Lower leg skin (tissue), 4 donors: ENCODE results near the gene FERMT3. TPM values are rescaled to one million over a fixed set of nuclear protein-coding genes. Genes with fewer than 3 reads are reported as not detected.

ENCODE experiments used
- DNase-seq, 2 donors: peaks; one replicate each; pipeline ENCODE4 v3.0.0-alpha.2; 2019; ENCODE audit warnings: low spot score in 2 of 2
- H3K4me3 ChIP-seq: fragments of 200-600 bp; sonication (generic); 2 replicates; pipeline ENCODE4 v1.5.1; 2017; ENCODE audit warnings: mild to moderate bottlenecking, low read depth; ENCODE audit not compliant: poor library complexity, severe bottlenecking
- POLR2A ChIP-seq, 2 donors: fragments of 450-650 bp; IDR thresholded peaks; one replicate each; pipeline ENCODE4 v1.6.1; 2016 to 2017; ENCODE audit warnings: antibody characterized with exemption in 2 of 2, mild to moderate bottlenecking in 1 of 2, moderate library complexity in 1 of 2
- WGBS, 2 donors: methylation state at CpG; one replicate each; pipeline ENCODE4 v1.1.5; 2018; 5-methylcytosine and 5-hydroxymethylcytosine counted together
- intact Hi-C: fragments of 100-400 bp; cut with DNase I; formaldehyde crosslinking; loops from one replicate; pipeline ENCODE4 v1.15.0; 2023; ENCODE audit warnings: low total_unique reads
- total RNA-seq, 4 donors: library from RNA; depleted of rRNA; stranded (reverse); fragments of >200 nt; gene quantifications; one replicate each; pipeline ENCODE4 v1.1.0, GENCODE V29; 2016
- TF ChIP-seq, protein P1 (sequence below), 3 donors: fragments of 450-650 bp; IDR thresholded peaks; one replicate each; pipeline ENCODE4 v1.5.1; 2016; ENCODE audit warnings: antibody characterized with exemption in 3 of 3, mild to moderate bottlenecking in 3 of 3, moderate library complexity in 2 of 3

The FERMT3 gene
- total RNA-seq, 4 donors from 2014 or later, result 5.1 to 10.5 (median 8.9) TPM

DNA sequence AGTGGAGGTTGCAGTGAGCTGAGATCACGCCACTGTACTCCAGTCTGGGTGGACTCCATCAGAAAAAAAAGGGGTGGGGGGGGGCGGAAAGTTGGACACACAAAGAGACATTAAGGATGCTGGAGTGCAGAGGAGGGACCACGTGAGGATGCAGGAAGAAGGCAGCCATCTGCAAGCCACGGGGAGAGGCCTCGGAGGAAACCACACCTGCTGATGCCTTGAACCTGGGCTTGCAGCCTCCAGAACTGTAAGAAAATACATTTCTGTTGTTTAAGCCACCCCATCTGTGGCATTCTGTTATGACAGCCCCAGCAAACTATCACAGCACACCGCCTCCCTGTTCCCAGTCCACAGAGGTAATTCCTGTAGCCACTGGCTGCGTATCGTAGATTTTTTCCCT, 29.8 kb upstream of the FERMT3 start:
- H3K4me3 ChIP-seq, result no peak overlapping the region
- DNase-seq, result no peak
- intact Hi-C loops, result no loop called here
- 88 to 91% methylated on average over 8 of the region's 8 CpGs for WGBS, 2 donors
- TF ChIP-seq, protein P1, sequence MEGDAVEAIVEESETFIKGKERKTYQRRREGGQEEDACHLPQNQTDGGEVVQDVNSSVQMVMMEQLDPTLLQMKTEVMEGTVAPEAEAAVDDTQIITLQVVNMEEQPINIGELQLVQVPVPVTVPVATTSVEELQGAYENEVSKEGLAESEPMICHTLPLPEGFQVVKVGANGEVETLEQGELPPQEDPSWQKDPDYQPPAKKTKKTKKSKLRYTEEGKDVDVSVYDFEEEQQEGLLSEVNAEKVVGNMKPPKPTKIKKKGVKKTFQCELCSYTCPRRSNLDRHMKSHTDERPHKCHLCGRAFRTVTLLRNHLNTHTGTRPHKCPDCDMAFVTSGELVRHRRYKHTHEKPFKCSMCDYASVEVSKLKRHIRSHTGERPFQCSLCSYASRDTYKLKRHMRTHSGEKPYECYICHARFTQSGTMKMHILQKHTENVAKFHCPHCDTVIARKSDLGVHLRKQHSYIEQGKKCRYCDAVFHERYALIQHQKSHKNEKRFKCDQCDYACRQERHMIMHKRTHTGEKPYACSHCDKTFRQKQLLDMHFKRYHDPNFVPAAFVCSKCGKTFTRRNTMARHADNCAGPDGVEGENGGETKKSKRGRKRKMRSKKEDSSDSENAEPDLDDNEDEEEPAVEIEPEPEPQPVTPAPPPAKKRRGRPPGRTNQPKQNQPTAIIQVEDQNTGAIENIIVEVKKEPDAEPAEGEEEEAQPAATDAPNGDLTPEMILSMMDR (IDR thresholded peaks at IDR 0.05), result no peak
- no peak for TF ChIP-seq POLR2A (IDR thresholded peaks at IDR 0.05)

DNA sequence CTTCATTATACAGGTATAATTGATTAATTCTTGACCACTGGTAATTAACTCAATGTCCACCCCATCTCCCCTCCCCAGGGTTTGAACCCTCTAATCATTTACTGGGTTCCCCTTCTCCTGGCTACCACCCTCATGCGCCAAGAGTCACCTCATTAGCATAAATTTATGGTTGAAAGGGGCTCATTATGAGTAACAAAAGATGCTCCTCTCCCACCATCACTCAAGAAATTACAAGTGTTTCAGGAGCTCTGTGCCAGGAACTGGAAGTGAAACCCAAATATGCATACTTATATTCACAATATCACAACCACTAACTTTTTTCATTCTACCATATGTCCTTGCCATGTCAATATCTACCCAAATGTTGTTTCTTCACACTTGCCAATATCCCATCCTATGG, 28.3 kb upstream of the FERMT3 start:
- TF ChIP-seq, protein P1 (IDR thresholded peaks at IDR 0.05), result no peak
- no peak for TF ChIP-seq POLR2A (IDR thresholded peaks at IDR 0.05)
- intact Hi-C loops, result no loop called here
- DNase-seq, result no peak
- WGBS, 2 donors, result 100% methylated on average over 1 of the region's 1 CpG
- H3K4me3 ChIP-seq, result no peak overlapping the region

DNA sequence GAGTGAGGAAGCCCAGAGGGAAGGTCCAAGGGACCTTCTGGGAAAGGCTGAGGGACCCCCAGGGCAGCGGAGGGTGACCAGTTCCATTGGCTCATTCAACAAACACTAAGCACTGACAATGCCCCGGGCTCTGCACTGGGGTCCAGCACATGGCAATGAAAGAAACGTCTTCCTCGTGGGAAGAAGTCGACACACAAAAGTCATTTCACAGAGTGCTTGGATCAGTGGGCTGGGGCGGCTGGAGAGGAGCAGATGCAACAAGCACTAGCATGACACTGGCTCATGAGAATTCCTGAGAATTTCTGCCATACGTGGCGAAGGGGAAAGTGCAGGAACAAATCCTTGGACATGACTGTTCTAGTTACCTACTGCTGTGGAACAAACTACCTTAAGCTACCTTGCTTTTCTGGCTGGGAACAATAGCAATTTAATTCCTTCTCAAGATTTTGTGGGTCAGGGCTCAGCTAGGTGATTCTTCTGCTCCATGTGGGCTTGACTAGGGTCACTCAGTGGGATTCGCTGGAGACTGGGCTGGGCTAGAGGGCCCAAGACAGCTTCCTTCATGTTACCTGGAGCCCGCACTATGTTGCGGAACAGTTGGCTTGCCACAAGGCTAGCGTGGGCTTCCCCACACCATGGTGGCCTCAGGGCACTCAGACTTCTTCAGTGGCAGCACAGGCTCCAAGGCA, 27.4 kb upstream of the FERMT3 start:
- intact Hi-C loops, result no loop called here
- TF ChIP-seq, protein P1 (IDR thresholded peaks at IDR 0.05), result no peak
- TF ChIP-seq POLR2A (IDR thresholded peaks at IDR 0.05), result no peak
- WGBS, 2 donors, result 91 to 92% methylated on average over 10 to 12 of the region's 12 CpGs
- DNase-seq, result no peak
- no peak overlapping the region for H3K4me3 ChIP-seq

DNA sequence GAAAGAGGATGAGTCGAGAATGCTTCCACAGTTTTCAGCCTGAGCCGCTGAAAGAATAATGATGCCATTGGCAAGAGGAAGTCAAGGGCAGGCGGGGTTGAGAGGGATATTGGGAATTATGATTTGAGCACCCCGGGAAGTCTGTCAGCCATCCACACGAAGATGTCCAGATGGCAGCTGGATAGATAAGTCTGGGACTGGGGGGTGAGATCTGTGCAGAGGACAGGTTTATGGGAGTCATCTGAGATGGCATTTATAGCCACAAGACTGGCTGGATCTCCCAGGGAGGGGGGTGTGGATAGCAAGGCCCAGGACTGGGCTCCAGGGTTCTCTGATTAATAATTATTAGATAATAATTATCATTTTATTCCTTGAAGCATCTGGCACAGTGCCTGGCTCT, 25.6 kb upstream of the FERMT3 start:
- WGBS, 2 donors, result 58 to 60% methylated on average over 5 of the region's 5 CpGs
- H3K4me3 ChIP-seq, result no peak overlapping the region
- TF ChIP-seq POLR2A (IDR thresholded peaks at IDR 0.05), result no peak
- TF ChIP-seq, protein P1 (IDR thresholded peaks at IDR 0.05), result no peak
- intact Hi-C loops, result no loop called here
- DNase-seq, result no peak

DNA sequence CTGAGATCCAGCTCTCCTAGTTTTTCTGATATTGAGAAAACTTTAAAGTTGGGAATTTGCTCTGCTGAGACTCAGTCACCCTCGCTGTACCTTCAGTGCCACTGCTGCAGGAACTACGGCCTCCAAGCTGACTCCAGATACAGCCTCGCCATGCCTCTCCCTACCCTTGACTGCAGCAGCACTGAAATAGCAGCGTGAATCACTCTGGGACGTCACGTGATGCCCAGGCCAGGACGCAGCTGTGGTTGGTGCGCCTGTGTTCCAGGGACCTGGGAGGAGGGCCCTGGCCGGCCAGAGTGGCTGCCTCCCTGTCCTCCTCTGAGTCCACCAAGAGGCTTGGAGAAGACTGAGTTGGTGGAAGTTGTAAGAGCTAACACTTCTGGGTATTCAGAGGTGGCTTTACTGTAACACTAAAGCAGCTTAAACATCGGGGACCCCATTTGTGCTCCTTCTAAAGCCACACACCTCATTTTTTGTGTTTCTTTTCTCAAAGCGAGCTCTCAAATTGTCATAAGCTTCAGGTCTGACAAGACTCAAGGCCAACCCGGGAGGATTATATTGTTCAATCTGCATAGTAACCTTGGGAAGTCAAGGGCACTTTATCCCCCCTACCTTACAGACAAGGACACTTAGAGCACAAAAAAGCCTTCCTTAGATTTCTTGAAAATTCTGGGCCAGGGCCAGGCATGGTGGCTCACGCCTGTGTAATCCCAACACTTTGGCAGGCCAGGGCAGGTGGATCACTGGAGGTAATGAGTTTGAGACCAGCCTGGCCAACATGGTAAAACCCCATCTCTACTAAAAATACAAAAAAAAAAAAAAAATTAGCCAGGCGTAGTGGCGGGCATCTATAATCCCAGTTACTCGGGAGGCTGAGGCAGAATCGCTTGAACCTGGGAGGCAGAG, 24.8 kb upstream of the FERMT3 start:
- no peak overlapping the region for H3K4me3 ChIP-seq
- intact Hi-C loops, result no loop called here

More for the DNA sequence above, 24.8 kb upstream of the FERMT3 start:
- peak; percentile 92 to 98 for DNase-seq
- TF ChIP-seq, protein P1 (IDR thresholded peaks at IDR 0.05), result no peak
- no peak for TF ChIP-seq POLR2A (IDR thresholded peaks at IDR 0.05)
- 35 to 36% methylated on average over 17 of the region's 17 CpGs for WGBS, 2 donors
